Activated CD8-positive, alpha-beta T cell treated with anti-CD3 and anti-CD28 coated beads for 36 hours (primary cell): ENCODE data around the gene DOP1B. TPM values are rescaled to one million over a fixed set of nuclear protein-coding genes. Genes with fewer than 3 reads are reported as not detected.

Experiments
- ATAC-seq: fragments of 200-7000 bp; cut with Tn5 transposase; one replicate; pipeline ENCODE4 v1.10.0; 2021; ENCODE audit warnings: mild to moderate bottlenecking, moderate library complexity
- CTCF ChIA-PET: fragments of 350-600 bp; sonication (Branson Sonifier 250); formaldehyde crosslinking; loops from one replicate; lab custom pipeline; 2021; ENCODE audit warnings: antibody characterized with exemption; lab: Charles Lee
- POLR2A ChIA-PET: fragments of 350-600 bp; sonication (Branson Sonifier 250); formaldehyde crosslinking; loops from one replicate; lab custom pipeline; 2021; ENCODE audit warnings: antibody characterized with exemption; lab: Charles Lee
- DNase-seq: peaks from one replicate; pipeline ENCODE4 v3.0.0-alpha.2; 2020
- H3K27ac Mint-ChIP-seq: one replicate; pipeline ENCODE4 v1.8.0; 2021; ENCODE audit warnings: mild to moderate bottlenecking, mixed read lengths
- H3K27me3 Mint-ChIP-seq: one replicate; pipeline ENCODE4 v1.8.0; 2021; ENCODE audit warnings: mixed read lengths
- H3K36me3 Mint-ChIP-seq: one replicate; pipeline ENCODE4 v1.8.0; 2021; ENCODE audit warnings: low read depth, mixed read lengths
- H3K4me1 Mint-ChIP-seq: one replicate; pipeline ENCODE4 v1.8.0; 2021; ENCODE audit warnings: low read depth, mixed read lengths
- H3K4me3 Mint-ChIP-seq: one replicate; pipeline ENCODE4 v1.8.0; 2021; ENCODE audit warnings: mild to moderate bottlenecking, moderate library complexity, mixed read lengths
- H3K9me3 Mint-ChIP-seq: one replicate; pipeline ENCODE4 v1.8.0; 2021; ENCODE audit warnings: mixed read lengths
- intact Hi-C: fragments of 100-400 bp; cut with micrococcal nuclease; formaldehyde crosslinking; loops from one replicate; pipeline ENCODE4 v1.10.0; 2022
- total RNA-seq, 2 experiments: library from RNA; stranded (reverse); gene quantifications; one replicate each; pipeline ENCODE4 v1.2.3, GENCODE V29; 2021
- TF ChIP-seq, protein P1 (sequence below): fragments of 200-600 bp; IDR thresholded peaks from one replicate; pipeline ENCODE4 v1.8.0; 2022; ENCODE audit warnings: antibody characterized with exemption, mild to moderate bottlenecking

The DOP1B gene
- total RNA-seq, 2 experiments from 2014 or later = 14.3 to 15.2 TPM

DNA sequence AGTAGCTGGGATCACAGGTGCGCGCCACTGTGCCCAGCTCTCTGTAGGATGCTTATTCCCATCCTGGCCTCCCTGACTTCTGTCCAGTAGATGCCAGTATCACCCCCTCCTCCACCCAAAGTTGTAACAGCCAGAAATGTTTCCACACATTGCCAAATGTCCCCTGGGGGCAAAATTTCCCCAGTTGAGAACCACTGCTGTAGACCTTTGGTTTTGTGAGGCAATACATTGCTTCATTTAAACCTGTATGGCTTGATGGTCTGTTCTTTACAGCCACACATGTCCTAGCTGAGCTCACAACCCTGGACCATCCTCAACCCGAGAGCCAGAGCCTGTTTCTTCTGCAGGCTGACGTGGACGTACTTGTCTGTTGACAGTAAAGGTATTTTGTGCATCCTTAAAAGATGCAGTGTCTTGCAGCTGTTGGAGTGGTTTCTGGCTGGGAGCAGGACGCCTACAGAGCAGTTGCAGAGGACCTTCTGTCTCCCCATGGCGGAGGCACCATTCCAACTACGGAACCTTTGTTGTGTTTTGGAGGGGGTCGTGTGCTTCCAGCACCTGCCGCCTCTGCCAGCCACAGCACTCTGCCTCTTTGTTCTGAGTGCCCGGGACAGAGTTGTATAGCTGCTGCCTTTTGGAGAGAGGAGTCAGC, 26.6 kb downstream of the DOP1B start:
- H3K4me1 Mint-ChIP-seq = peaks cover 9% of the 10 kb centered on the region
- no peaks in the 10 kb centered on the region for H3K9me3 Mint-ChIP-seq

DNA sequence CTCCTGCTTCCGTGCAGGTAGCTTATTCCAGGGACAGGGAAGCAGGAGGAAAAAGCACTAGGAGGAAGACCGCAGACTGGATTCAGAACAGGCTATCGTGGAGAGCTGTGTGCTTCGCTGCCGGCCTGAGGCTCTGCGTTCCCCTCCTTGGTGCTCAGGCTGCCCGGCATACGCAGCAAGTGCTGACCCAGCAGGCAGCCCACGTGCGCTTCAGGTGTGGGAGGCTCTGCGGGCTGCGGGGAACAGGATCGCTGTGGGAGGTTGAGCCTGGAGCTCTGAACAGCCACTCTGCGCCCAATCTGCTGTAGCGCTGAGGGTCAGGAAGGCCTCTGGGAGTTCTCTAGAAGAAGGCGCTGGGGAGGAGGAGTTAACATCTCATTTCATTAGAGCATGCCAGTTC, 27.9 kb downstream of the DOP1B start:
- Mint-ChIP-seq H3K27me3 (no peaks in the 10 kb centered on the region), H3K9me3 (no peaks in the 10 kb centered on the region), H3K27ac (no peak overlapping the region), H3K36me3 (peaks cover 4% of the 10 kb centered on the region), H3K4me3 (no peak overlapping the region), H3K4me1 (peaks cover 10% of the 10 kb centered on the region)
- ATAC-seq (no peak), DNase-seq (no peak)
- CTCF ChIA-PET = no interaction called here
- intact Hi-C loops = no loop called here
- POLR2A ChIA-PET = interaction anchor here (0.6 to 1.4 kb wide), 2 partner anchors 9 to 233 kb away, joined by 3 to 5 read pairs; no protein-coding TSS in a partner anchor
- TF ChIP-seq, protein P1, sequence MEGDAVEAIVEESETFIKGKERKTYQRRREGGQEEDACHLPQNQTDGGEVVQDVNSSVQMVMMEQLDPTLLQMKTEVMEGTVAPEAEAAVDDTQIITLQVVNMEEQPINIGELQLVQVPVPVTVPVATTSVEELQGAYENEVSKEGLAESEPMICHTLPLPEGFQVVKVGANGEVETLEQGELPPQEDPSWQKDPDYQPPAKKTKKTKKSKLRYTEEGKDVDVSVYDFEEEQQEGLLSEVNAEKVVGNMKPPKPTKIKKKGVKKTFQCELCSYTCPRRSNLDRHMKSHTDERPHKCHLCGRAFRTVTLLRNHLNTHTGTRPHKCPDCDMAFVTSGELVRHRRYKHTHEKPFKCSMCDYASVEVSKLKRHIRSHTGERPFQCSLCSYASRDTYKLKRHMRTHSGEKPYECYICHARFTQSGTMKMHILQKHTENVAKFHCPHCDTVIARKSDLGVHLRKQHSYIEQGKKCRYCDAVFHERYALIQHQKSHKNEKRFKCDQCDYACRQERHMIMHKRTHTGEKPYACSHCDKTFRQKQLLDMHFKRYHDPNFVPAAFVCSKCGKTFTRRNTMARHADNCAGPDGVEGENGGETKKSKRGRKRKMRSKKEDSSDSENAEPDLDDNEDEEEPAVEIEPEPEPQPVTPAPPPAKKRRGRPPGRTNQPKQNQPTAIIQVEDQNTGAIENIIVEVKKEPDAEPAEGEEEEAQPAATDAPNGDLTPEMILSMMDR = no peak

More for the DNA sequence above, 26.6 kb downstream of the DOP1B start:
- H3K27me3 Mint-ChIP-seq = no peaks in the 10 kb centered on the region
- ATAC-seq = no peak
- ChIA-PET CTCF (interaction anchor here (0.6 to 1.2 kb wide), 3 partner anchors 9 to 29 kb away, joined by 3 read pairs; no protein-coding TSS in a partner anchor), POLR2A (no interaction called here)
- H3K27ac Mint-ChIP-seq = no peak overlapping the region
- peaks cover 4% of the 10 kb centered on the region for H3K36me3 Mint-ChIP-seq
- DNase-seq = no peak
- intact Hi-C loops = no loop called here
- H3K4me3 Mint-ChIP-seq = no peak overlapping the region
- TF ChIP-seq, protein P1 = no peak

DNA sequence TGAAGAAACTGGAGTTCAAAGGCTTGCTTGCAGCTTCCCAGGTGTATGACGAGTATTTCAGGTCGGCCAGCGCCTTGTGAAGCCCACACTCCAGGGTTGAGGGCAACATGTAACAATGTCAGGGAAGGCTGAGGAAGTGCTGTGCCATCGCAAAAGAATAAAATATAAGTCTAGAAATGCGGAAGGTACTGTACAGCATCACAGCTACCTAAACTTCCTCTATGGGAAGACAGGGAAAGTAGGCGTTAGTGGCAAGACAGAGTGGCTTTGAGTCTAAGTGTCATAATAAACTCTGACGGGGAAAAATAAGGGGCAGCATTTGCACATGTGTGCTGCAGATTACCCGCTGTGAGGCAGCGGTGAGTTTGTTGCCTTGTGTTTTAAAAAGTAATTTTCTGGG, 28.9 kb downstream of the DOP1B start:
- DNase-seq (no peak), ATAC-seq (no peak)
- ChIA-PET POLR2A (interaction anchor here (1.4 kb wide), 1 partner anchor 10 kb away, joined by 5 read pairs; no protein-coding TSS in a partner anchor), CTCF (no interaction called here)
- intact Hi-C loops = no loop called here
- peaks cover 4% of the 10 kb centered on the region for H3K36me3 Mint-ChIP-seq
- TF ChIP-seq, protein P1 = no peak
- H3K4me3 Mint-ChIP-seq = no peak overlapping the region
- no peaks in the 10 kb centered on the region for H3K27me3 Mint-ChIP-seq
- no peak overlapping the region for H3K27ac Mint-ChIP-seq
- H3K9me3 Mint-ChIP-seq = no peaks in the 10 kb centered on the region
- H3K4me1 Mint-ChIP-seq = peaks cover 10% of the 10 kb centered on the region

DNA sequence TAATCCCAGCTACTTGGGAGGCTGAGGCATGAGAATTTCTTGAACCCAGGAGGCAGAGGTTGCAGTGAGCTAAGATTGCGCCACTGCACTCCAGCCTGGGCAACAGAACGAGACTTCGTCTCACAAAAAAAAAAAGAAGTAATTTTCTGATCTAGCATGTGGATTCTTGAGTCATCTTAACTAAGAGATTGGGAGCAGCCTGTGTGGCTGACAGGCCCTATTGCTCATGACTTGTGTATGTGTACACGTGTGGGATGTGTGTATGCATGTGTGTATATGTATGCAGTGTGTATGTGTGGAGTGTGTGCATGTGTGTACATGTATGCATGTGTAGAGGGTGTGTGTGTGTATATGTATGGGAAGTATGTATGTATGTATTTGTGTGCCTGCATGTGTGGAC, 29.5 kb downstream of the DOP1B start:
- TF ChIP-seq, protein P1 = no peak
- H3K4me3 Mint-ChIP-seq = no peak overlapping the region
- H3K9me3 Mint-ChIP-seq = no peaks in the 10 kb centered on the region
- peak overlapping the region; percentile 13 for H3K27ac Mint-ChIP-seq
- ATAC-seq = no peak
- peaks cover 10% of the 10 kb centered on the region for H3K4me1 Mint-ChIP-seq
- H3K36me3 Mint-ChIP-seq = peaks cover 4% of the 10 kb centered on the region
- intact Hi-C loops = no loop called here
- CTCF ChIA-PET = interaction anchor here (1.1 kb wide), 1 partner anchor 33 kb away, joined by 4 read pairs; no protein-coding TSS in a partner anchor
- DNase-seq = no peak
- POLR2A ChIA-PET = no interaction called here
- no peaks in the 10 kb centered on the region for H3K27me3 Mint-ChIP-seq
